Fibroblast of lung (primary cell): ENCODE measurements around the gene RNU5B-1. TPM values are rescaled to one million over a fixed set of nuclear protein-coding genes. Genes with fewer than 3 reads are reported as not detected.

Experiments used
- DNase-seq, 2 donors: peaks; one replicate each; pipeline versions ENCODE4 v3.0.0 to v3.0.0-alpha.2; 2010; ENCODE audit warnings: low read depth in 2 of 2
- H2AFZ ChIP-seq: 2 replicates; pipeline ENCODE4 v1.5.1; 2012; ENCODE audit warnings: low read length, control low read depth, inconsistent platforms
- H3K27ac ChIP-seq: 2 replicates; pipeline ENCODE4 v1.5.1; 2011; ENCODE audit warnings: low read length, control low read depth; ENCODE audit not compliant: insufficient read depth
- H3K27me3 ChIP-seq: 2 replicates; pipeline ENCODE4 v1.5.1; 2011; ENCODE audit warnings: mild to moderate bottlenecking, low read length; ENCODE audit not compliant: control insufficient read depth, insufficient read depth
- H3K36me3 ChIP-seq: 2 replicates; pipeline ENCODE4 v1.5.1; 2011; ENCODE audit warnings: low read length; ENCODE audit not compliant: control insufficient read depth, insufficient read depth
- H3K4me1 ChIP-seq: 2 replicates; pipeline ENCODE4 v1.5.1; 2011; ENCODE audit warnings: low read length; ENCODE audit not compliant: control insufficient read depth, insufficient read depth; ENCODE audit errors: extremely low read depth
- H3K4me2 ChIP-seq: 2 replicates; pipeline ENCODE4 v1.5.1; 2011; ENCODE audit warnings: low read length, control low read depth; ENCODE audit not compliant: insufficient read depth; ENCODE audit errors: extremely low read depth
- H3K4me3 ChIP-seq, 4 experiments: fragments of 200-600 bp in 1 of 4; sonication (generic) in 1 of 4; replicated peaks in 1 of 4; 2 replicates each; pipeline ENCODE4 v1.5.1; 2011 to 2016; ENCODE audit warnings: low read length in 4 of 4, low read depth in 3 of 4, mild to moderate bottlenecking in 3 of 4, control low read depth in 2 of 4, inconsistent platforms in 1 of 4, mixed read lengths in 1 of 4; ENCODE audit not compliant: insufficient read depth in 1 of 4; ENCODE audit errors: control extremely low read depth in 1 of 4
- H3K79me2 ChIP-seq: 2 replicates; pipeline ENCODE4 v1.5.1; 2012; ENCODE audit warnings: mild to moderate bottlenecking, low read length, inconsistent platforms; ENCODE audit not compliant: control insufficient read depth, insufficient read depth
- H3K9ac ChIP-seq: 2 replicates; pipeline ENCODE4 v1.5.1; 2011; ENCODE audit warnings: mild to moderate bottlenecking, low read length, control low read depth; ENCODE audit not compliant: insufficient read depth
- H3K9me3 ChIP-seq: 2 replicates; pipeline ENCODE4 v1.5.1; 2012; ENCODE audit warnings: low read depth, low read length; ENCODE audit not compliant: control insufficient read depth, insufficient read depth
- H4K20me1 ChIP-seq: 2 replicates; pipeline ENCODE4 v1.5.1; 2011; ENCODE audit warnings: low read length; ENCODE audit not compliant: control insufficient read depth, insufficient read depth; ENCODE audit errors: extremely low read depth
- CTCF ChIP-seq, 2 donors: IDR thresholded peaks in 1 of 2; conservative IDR thresholded peaks in 1 of 2; 1 replicate in 1 of 2; 2 replicates in 1 of 2; pipeline ENCODE4 v1.5.1; 2011 to 2012; ENCODE audit warnings: low read length in 2 of 2, control low read depth in 1 of 2, inconsistent platforms in 1 of 2, low read depth in 1 of 2, mild to moderate bottlenecking in 1 of 2
- EZH2 ChIP-seq: IDR thresholded peaks from 2 replicates; pipeline ENCODE4 v1.5.1; 2012; ENCODE audit warnings: low read length, control low read depth, mild to moderate bottlenecking; ENCODE audit errors: missing control alignments
- polyA plus RNA-seq, 2 donors: library from polyadenylated mRNA; depleted of rRNA in 1 of 2; stranded (reverse) in 1 of 2; unstranded in 1 of 2; fragments of >200 nt; gene quantifications; 2 replicates each; pipeline ENCODE4 v1.2.1, GENCODE V29; 2011 to 2012; ENCODE audit warnings: missing spikeins in 1 of 2
- total RNA-seq: library from RNA; depleted of rRNA; stranded (reverse); fragments of >200 nt; gene quantifications from 2 replicates; pipeline ENCODE4 v1.2.1, GENCODE V29; 2014

Gene RNU5B-1
- total and polyA plus RNA-seq, 2 donors (not counting 1 experiment from before 2014, with no cell fraction given) = not detected

GRCh38 chr15:65287520-65287855 is 17.0 kb upstream of the RNU5B-1 start:
- peaks cover 3% of the 10 kb centered on the region for H3K27me3 ChIP-seq
- no peak overlapping the region for H3K27ac ChIP-seq
- H3K79me2 ChIP-seq = no peaks in the 10 kb centered on the region
- no peak overlapping the region for H3K4me3 ChIP-seq
- H3K4me2 ChIP-seq = no peak overlapping the region
- H3K4me1 ChIP-seq = peaks cover 5% of the 10 kb centered on the region
- TF ChIP-seq CTCF (conservative IDR thresholded peaks at IDR 0.05 in 1 of 2, IDR thresholded peaks at IDR 0.05 in 1 of 2; ENCODE audit: low read depth in 1 of 2, low read length in 2 of 2) (no peak), EZH2 (no peak)
- no peak for DNase-seq
- H3K9me3 ChIP-seq = no peaks in the 10 kb centered on the region
- no peaks in the 10 kb centered on the region for H3K36me3 ChIP-seq
- H2AFZ ChIP-seq = no peak overlapping the region
- H3K9ac ChIP-seq = no peak overlapping the region
- no peaks in the 10 kb centered on the region for H4K20me1 ChIP-seq

DNA sequence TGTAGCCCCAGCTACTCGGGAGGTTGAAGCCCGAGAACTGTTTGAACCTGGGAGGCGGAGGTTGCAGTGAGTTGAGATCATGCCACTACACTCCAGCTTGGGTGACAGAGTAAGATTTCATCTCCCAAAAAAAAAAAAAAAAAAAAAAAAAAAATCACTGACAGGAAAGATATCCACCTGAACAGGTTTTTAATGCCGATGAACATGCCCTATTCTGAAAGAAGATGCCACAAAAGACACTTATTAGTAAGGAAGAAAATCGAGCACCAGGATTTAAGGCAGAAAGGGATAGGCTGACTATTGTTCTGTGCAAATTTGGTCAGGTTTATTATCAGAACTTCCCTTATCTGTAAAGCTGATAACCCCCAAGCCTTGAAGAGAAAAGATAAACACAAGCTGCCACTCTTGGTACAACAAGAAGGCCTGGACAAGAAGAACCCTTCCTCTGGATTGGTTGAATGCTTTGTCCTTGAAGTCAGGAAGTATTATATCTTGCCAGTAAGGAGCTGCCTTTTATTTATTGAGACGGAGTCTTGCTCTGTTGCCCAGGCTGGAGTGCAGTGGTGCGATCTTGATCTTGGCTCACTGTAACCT is 15.1 kb upstream of the RNU5B-1 start:
- Histone ChIP-seq H3K9me3 (no peaks in the 10 kb centered on the region), H3K9ac (no peak overlapping the region), H3K79me2 (no peaks in the 10 kb centered on the region), H4K20me1 (no peaks in the 10 kb centered on the region), H3K4me2 (no peak overlapping the region), H3K4me3 (no peak overlapping the region), H2AFZ (no peak overlapping the region), H3K36me3 (no peaks in the 10 kb centered on the region), H3K27ac (no peak overlapping the region), H3K27me3 (peaks cover 3% of the 10 kb centered on the region), H3K4me1 (peaks cover 5% of the 10 kb centered on the region)
- TF ChIP-seq EZH2 (no peak), CTCF (conservative IDR thresholded peaks at IDR 0.05 in 1 of 2, IDR thresholded peaks at IDR 0.05 in 1 of 2; ENCODE audit: low read depth in 1 of 2, low read length in 2 of 2) (no peak)
- no peak for DNase-seq

- H3K27ac ChIP-seq = no peak overlapping the region
- no peaks in the 10 kb centered on the region for H3K79me2 ChIP-seq
- H4K20me1 ChIP-seq = no peaks in the 10 kb centered on the region
- H3K36me3 ChIP-seq = no peaks in the 10 kb centered on the region
- no peak for DNase-seq
- no peak overlapping the region for H3K9ac ChIP-seq
- H3K9me3 ChIP-seq = no peaks in the 10 kb centered on the region
- H3K4me3 ChIP-seq = no peak overlapping the region
- no peak overlapping the region for H2AFZ ChIP-seq
- peaks cover 5% of the 10 kb centered on the region for H3K4me1 ChIP-seq
- H3K27me3 ChIP-seq = peaks cover 3% of the 10 kb centered on the region
- no peak for TF ChIP-seq CTCF (conservative IDR thresholded peaks at IDR 0.05 in 1 of 2, IDR thresholded peaks at IDR 0.05 in 1 of 2; ENCODE audit: low read depth in 1 of 2, low read length in 2 of 2)
- no peak for TF ChIP-seq EZH2
- H3K4me2 ChIP-seq = no peak overlapping the region
Measured at GRCh38 chr15:65290228-65290627, 14.2 kb upstream of the RNU5B-1 start.
